DND-41 (cell line): ENCODE data around the gene MAPRE2.
A peak's percentile ranks its signal among the peaks of the same experiment; 100 is the strongest.

Source experiments
- ATAC-seq: fragments of 200-7000 bp; cut with Tn5 transposase; 3 replicates; pipeline ENCODE4 v1.9.1; 2021; ENCODE audit warnings: low read depth; ENCODE audit not compliant: insufficient read depth
- DNase-seq: peaks from one replicate; pipeline ENCODE4 v3.0.0-alpha.2; 2020
- H2AFZ ChIP-seq: 2 replicates; pipeline ENCODE4 v1.6.0; 2012; ENCODE audit warnings: low read depth, low read length
- H3K27ac ChIP-seq: 2 replicates; pipeline ENCODE4 v1.5.1; 2012; ENCODE audit warnings: low read length, inconsistent platforms
- H3K27me3 ChIP-seq: fragments of 200-600 bp; sonication (generic); 2 replicates; pipeline ENCODE4 v1.6.0; 2012; ENCODE audit warnings: low read length, mild to moderate bottlenecking, inconsistent platforms; ENCODE audit not compliant: insufficient read depth, poor library complexity
- H3K36me3 ChIP-seq: 2 replicates; pipeline ENCODE4 v1.5.1; 2012; ENCODE audit warnings: low read length, inconsistent platforms; ENCODE audit not compliant: insufficient read depth
- H3K4me1 ChIP-seq: 2 replicates; pipeline ENCODE4 v1.5.1; 2012; ENCODE audit warnings: mild to moderate bottlenecking, low read length; ENCODE audit not compliant: insufficient read depth
- H3K4me2 ChIP-seq: 2 replicates; pipeline ENCODE4 v1.6.0; 2012; ENCODE audit warnings: mild to moderate bottlenecking, moderate library complexity, low read length, inconsistent platforms; ENCODE audit not compliant: insufficient read depth
- H3K4me3 ChIP-seq, 2 experiments: fragments of 200-600 bp in 1 of 2; shearing (Covaris generic) in 1 of 2; 2 replicates each; pipeline ENCODE4 v1.5.1; 2012 to 2016; ENCODE audit warnings: inconsistent platforms in 2 of 2, low read length in 2 of 2, mild to moderate bottlenecking in 2 of 2, low read depth in 1 of 2, moderate library complexity in 1 of 2
- H3K79me2 ChIP-seq: 2 replicates; pipeline ENCODE4 v1.6.0; 2012; ENCODE audit warnings: low read length, inconsistent platforms; ENCODE audit not compliant: insufficient read depth
- H3K9ac ChIP-seq: 2 replicates; pipeline ENCODE4 v1.6.0; 2012; ENCODE audit warnings: low read depth, mild to moderate bottlenecking, inconsistent platforms, low read length, moderate library complexity
- H3K9me3 ChIP-seq: 2 replicates; pipeline ENCODE4 v1.5.1; 2012; ENCODE audit warnings: low read length, moderate library complexity, mild to moderate bottlenecking, inconsistent platforms; ENCODE audit not compliant: insufficient read depth, severe bottlenecking
- H4K20me1 ChIP-seq: 2 replicates; pipeline ENCODE4 v1.6.0; 2012; ENCODE audit warnings: low read length; ENCODE audit not compliant: insufficient read depth
- EZH2 ChIP-seq: IDR thresholded peaks from 3 replicates; pipeline ENCODE4 v1.6.1; 2012; ENCODE audit warnings: borderline replicate concordance, low read depth, mild to moderate bottlenecking, moderate library complexity, low read length, inconsistent platforms; ENCODE audit not compliant: severe bottlenecking
- TF ChIP-seq, protein P1 (sequence below): IDR thresholded peaks from 2 replicates; pipeline ENCODE4 v1.5.1; 2012; ENCODE audit warnings: borderline replicate concordance, low read length, moderate library complexity, mild to moderate bottlenecking; ENCODE audit not compliant: poor library complexity, severe bottlenecking; ENCODE audit errors: extremely low read depth

MAPRE2 gene

DNA sequence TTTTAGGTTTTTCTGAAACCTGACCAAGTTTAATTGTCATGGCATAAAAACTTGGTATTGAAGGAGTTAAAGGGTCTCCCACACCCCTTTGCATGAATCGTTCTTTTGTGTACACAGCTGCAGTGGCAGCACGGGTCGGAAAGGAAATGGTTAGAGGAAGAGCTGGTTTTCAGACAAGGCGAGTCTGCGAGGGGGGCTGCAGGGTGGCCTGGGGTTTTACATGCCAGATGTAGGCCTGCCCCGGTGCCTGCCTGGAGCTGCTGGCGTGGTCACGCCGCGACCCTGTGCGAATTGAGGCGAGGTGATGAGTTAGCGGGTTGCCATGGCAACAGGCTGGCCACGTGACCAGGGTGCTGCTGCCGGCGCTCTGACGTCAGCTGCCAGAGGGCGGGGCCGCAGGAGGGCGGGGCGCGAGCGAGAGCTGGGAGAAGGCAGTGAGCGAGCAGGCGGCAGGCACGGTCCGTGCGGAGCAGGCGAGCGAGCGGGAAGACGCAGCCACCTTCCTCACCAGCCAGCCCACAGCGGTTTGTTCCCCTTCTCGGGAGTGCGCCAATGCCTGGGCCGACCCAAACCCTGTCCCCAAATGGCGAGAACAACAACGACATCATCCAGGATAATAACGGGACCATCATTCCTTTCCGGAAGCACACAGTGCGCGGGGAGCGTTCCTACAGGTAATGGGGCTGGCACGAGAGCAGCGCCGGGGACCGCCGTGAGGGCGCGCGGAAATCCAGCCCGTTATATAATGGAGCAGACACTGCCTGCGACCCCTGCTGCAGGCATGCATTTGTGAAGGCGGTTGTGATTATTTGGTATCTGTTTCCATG is at the start of gene MAPRE2:
TSS of gene MAPRE2 (plus strand) at position 426 of the 827 bp plus-strand sequence. CDS start at position 553, 127 bp downstream.
- Histone ChIP-seq H3K9me3 (no peaks in the 10 kb centered on the region), H3K4me1 (peaks cover 54% of the 10 kb centered on the region), H3K36me3 (no peaks in the 10 kb centered on the region; the same call in 1 of the 2 replicates), H3K4me3 (peak within 1 kb of the TSS; percentile 81 to 94), H3K9ac (peak within 1 kb of the TSS; percentile 81), H3K79me2 (peaks cover 49% of the 10 kb centered on the region), H3K27me3 (no peaks in the 10 kb centered on the region), H2AFZ (peak within 1 kb of the TSS; percentile 95), H3K4me2 (peak within 1 kb of the TSS; percentile 91), H4K20me1 (peaks cover 16% of the 10 kb centered on the region; the same call in 1 of the 2 replicates), H3K27ac (peak within 1 kb of the TSS; percentile 96)
- no peak for TF ChIP-seq EZH2
- TF ChIP-seq, protein P1, sequence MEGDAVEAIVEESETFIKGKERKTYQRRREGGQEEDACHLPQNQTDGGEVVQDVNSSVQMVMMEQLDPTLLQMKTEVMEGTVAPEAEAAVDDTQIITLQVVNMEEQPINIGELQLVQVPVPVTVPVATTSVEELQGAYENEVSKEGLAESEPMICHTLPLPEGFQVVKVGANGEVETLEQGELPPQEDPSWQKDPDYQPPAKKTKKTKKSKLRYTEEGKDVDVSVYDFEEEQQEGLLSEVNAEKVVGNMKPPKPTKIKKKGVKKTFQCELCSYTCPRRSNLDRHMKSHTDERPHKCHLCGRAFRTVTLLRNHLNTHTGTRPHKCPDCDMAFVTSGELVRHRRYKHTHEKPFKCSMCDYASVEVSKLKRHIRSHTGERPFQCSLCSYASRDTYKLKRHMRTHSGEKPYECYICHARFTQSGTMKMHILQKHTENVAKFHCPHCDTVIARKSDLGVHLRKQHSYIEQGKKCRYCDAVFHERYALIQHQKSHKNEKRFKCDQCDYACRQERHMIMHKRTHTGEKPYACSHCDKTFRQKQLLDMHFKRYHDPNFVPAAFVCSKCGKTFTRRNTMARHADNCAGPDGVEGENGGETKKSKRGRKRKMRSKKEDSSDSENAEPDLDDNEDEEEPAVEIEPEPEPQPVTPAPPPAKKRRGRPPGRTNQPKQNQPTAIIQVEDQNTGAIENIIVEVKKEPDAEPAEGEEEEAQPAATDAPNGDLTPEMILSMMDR, result peak; percentile 40
- ATAC-seq, result peak; percentile 95
- DNase-seq, result peak; percentile 99

DNA sequence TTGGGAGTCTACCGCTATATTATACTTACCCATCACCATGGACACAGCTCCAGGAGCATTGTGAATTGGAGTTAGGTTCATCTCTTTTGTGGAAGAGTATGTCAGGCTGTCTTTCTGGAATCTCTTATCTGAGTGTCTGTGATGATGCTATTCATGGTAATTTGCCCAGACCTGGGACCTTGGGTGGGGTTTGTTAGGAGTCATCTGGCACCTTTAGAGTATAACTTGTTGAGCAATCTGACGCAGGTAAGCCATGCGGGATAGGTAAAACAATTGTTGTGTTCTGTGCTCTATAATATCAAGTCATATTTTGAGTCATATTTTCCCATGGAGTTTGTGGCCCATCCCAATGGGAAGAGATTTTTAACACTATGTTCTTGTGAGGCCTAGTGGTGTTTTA is 49.7 kb upstream of the MAPRE2 start:
- Histone ChIP-seq H3K9ac (no peak overlapping the region), H3K27me3 (no peaks in the 10 kb centered on the region), H3K79me2 (no peaks in the 10 kb centered on the region), H3K4me3 (no peak overlapping the region), H4K20me1 (no peaks in the 10 kb centered on the region), H3K36me3 (no peaks in the 10 kb centered on the region), H3K4me1 (peaks cover 19% of the 10 kb centered on the region), H3K9me3 (no peaks in the 10 kb centered on the region), H3K4me2 (no peak overlapping the region), H2AFZ (no peak overlapping the region), H3K27ac (no peak overlapping the region)
- DNase-seq, result no peak
- TF ChIP-seq, protein P1, result no peak
- no peak for TF ChIP-seq EZH2
- no peak for ATAC-seq

DNA sequence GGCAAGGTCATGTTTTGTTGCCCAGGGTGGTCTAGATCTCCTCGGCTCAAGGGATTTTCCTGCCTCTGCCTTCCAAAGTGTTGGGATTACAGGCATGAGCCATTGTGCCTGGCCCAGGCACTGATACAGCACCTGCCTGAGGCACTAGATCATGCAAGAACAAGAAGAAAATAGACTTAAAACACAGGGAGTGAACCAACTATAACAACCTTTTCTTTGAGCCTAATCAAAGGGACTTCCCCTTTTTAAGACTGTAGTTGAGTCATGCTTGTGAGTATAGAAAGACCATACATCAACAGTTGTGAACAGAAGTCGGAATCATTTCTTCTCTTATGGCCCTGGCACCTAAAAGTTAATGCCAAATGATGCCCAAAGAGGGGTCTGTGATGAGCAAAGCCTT is 47.9 kb upstream of the MAPRE2 start:
- Histone ChIP-seq H3K27me3 (no peaks in the 10 kb centered on the region), H3K79me2 (no peaks in the 10 kb centered on the region), H3K4me1 (peaks cover 19% of the 10 kb centered on the region), H3K9me3 (no peaks in the 10 kb centered on the region), H2AFZ (no peak overlapping the region), H3K4me2 (no peak overlapping the region), H3K36me3 (no peaks in the 10 kb centered on the region), H3K9ac (no peak overlapping the region), H3K27ac (no peak overlapping the region), H4K20me1 (no peaks in the 10 kb centered on the region), H3K4me3 (no peak overlapping the region)
- DNase-seq (no peak), ATAC-seq (no peak)
- TF ChIP-seq, protein P1, result no peak
